Prostate gland (tissue), 2 donors: Measurements from ENCODE around the gene DYNLRB1. TPM values are rescaled to one million over a fixed set of nuclear protein-coding genes. Genes with fewer than 3 reads are reported as not detected.

ENCODE experiments used
- DNase-seq: peaks from one replicate; pipeline ENCODE4 v3.0.0-alpha.2; 2019; ENCODE audit warnings: low spot score
- H3K27ac ChIP-seq, 2 donors: fragments of 200-600 bp; sonication (generic); 2 replicates each; pipeline ENCODE4 v1.5.1; 2017 to 2019
- H3K27me3 ChIP-seq: fragments of 200-600 bp; sonication (generic); replicated peaks from 2 replicates; pipeline ENCODE4 v1.5.1; 2019; ENCODE audit not compliant: insufficient read depth
- H3K36me3 ChIP-seq, 2 donors: fragments of 200-600 bp; sonication (generic); 1 replicate in 1 of 2; 2 replicates in 1 of 2; pipeline versions ENCODE4 v1.5.1 to v1.8.1; 2017 to 2019
- H3K4me1 ChIP-seq: fragments of 200-600 bp; sonication (generic); replicated peaks from 2 replicates; pipeline ENCODE4 v1.5.1; 2019
- H3K4me3 ChIP-seq, 2 donors: fragments of 200-600 bp; sonication (generic); 2 replicates each; pipeline ENCODE4 v1.5.1; 2017 to 2019
- H3K9me3 ChIP-seq: fragments of 200-600 bp; sonication (generic); 2 replicates; pipeline ENCODE4 v1.5.1; 2017
- POLR2A ChIP-seq: fragments of 450-650 bp; IDR thresholded peaks from one replicate; pipeline ENCODE4 v1.6.1; 2016; ENCODE audit warnings: antibody characterized with exemption, mild to moderate bottlenecking
- POLR2AphosphoS5 ChIP-seq: sonication (generic); formaldehyde crosslinking; IDR thresholded peaks from one replicate; pipeline ENCODE4 v1.6.1; 2017; ENCODE audit warnings: antibody characterized with exemption
- WGBS: methylation state at CpG from one replicate; pipeline ENCODE4 v1.1.5; 2018; 5-methylcytosine and 5-hydroxymethylcytosine counted together
- intact Hi-C: fragments of 100-400 bp; cut with DNase I; formaldehyde crosslinking; loops from one replicate; pipeline ENCODE4 v1.14.2; 2022
- total RNA-seq, 2 donors: library from RNA; depleted of rRNA; stranded (reverse); fragments of >200 nt; gene quantifications; one replicate each; pipeline ENCODE4 v1.1.0, GENCODE V29; 2016
- TF ChIP-seq, protein P1 (sequence below), 4 experiments: fragments of 200-600 bp in 2 of 4; fragments of 450-650 bp in 2 of 4; sonication (generic) in 2 of 4; IDR thresholded peaks; 1 replicate in 3 of 4; 2 replicates in 1 of 4; pipeline ENCODE4 v1.5.1; 2016 to 2019; ENCODE audit warnings: antibody characterized with exemption in 4 of 4, mild to moderate bottlenecking in 2 of 4, moderate library complexity in 2 of 4

The DYNLRB1 gene
- total RNA-seq, 2 donors from 2014 or later = 132 to 247 TPM

DNA sequence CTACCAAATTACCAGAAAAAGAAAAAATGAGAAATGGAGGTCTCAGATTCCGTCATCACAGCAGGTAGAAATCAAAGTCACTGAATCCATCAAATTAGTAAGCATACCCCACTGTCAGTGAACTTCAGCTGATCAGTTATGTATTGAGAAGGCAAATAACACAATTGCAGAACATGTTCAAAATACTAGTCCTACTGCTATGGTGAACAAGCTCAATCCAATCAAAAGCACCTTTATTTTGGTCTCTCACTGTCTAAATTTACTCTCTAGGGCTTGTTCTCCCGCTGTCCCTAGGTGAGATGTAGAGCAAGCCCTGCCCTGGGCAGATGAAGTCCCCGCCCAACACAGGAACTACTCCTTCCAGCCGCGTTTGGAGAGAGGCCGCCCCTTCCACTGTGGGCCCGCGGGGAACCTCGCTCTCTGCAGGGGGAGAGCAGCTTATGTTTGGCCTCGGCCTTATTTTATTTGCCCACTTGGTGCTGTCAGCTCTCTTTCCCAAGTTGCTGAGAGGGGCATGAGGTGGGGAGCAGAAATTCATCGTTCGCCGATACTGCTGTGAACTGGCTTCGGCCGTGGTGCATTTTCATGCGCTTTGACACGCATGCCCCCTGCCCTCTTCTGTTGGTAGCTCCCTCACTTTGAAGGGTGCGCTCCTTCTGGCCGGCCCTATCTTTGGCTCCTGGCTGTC lies 28.0 kb downstream of the DYNLRB1 start:
- no peak overlapping the region for H3K4me3 ChIP-seq
- no peaks in the 10 kb centered on the region for H3K9me3 ChIP-seq
- no peak for DNase-seq
- WGBS = 22% methylated on average over 19 of the region's 19 CpGs
- H3K27ac ChIP-seq = no peak overlapping the region
- TF ChIP-seq POLR2A (no peak), POLR2AphosphoS5 (no peak)
- TF ChIP-seq, protein P1, sequence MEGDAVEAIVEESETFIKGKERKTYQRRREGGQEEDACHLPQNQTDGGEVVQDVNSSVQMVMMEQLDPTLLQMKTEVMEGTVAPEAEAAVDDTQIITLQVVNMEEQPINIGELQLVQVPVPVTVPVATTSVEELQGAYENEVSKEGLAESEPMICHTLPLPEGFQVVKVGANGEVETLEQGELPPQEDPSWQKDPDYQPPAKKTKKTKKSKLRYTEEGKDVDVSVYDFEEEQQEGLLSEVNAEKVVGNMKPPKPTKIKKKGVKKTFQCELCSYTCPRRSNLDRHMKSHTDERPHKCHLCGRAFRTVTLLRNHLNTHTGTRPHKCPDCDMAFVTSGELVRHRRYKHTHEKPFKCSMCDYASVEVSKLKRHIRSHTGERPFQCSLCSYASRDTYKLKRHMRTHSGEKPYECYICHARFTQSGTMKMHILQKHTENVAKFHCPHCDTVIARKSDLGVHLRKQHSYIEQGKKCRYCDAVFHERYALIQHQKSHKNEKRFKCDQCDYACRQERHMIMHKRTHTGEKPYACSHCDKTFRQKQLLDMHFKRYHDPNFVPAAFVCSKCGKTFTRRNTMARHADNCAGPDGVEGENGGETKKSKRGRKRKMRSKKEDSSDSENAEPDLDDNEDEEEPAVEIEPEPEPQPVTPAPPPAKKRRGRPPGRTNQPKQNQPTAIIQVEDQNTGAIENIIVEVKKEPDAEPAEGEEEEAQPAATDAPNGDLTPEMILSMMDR (IDR thresholded peaks at IDR 0.05) = no peak
- intact Hi-C loops = no loop called here
- H3K4me1 ChIP-seq = no peaks in the 10 kb centered on the region
- peaks cover 0 to 8% of the 10 kb centered on the region in 2 donors for H3K36me3 ChIP-seq
- H3K27me3 ChIP-seq = no peaks in the 10 kb centered on the region

DNA sequence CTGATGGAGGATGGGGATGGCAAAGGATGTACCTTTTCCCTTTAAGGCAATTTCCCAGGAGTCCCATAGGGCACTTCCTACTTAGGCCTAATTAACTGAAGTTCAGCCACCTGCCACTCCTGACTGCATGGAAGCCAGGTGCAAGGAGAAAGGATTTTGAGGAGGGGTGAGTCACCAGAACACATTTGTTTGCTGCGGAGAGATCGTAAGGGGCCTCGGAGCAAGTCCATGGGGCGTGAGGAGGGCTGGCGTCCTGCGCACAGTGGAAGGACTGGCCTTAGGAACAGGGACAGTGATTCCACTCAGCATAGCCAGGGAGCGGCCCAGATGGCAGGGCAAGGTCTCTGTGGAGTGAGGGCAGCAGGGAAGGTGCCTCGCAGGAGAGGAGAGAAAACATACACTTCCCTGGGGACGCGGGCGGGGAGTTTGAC lies 30.5 kb downstream of the DYNLRB1 start:
- intact Hi-C loops = no loop called here
- no peaks in the 10 kb centered on the region for H3K36me3 ChIP-seq
- no peak for DNase-seq
- no peak overlapping the region for H3K27ac ChIP-seq
- no peaks in the 10 kb centered on the region for H3K9me3 ChIP-seq
- no peaks in the 10 kb centered on the region for H3K27me3 ChIP-seq
- no peaks in the 10 kb centered on the region for H3K4me1 ChIP-seq
- 87% methylated on average over 11 of the region's 11 CpGs for WGBS
- H3K4me3 ChIP-seq = no peak overlapping the region
- TF ChIP-seq, protein P1 (IDR thresholded peaks at IDR 0.05) = no peak
- TF ChIP-seq POLR2AphosphoS5 (no peak), POLR2A (no peak)

- intact Hi-C loops = no loop called here
- WGBS = 92% methylated on average over 22 of the region's 22 CpGs
Observed at GRCh38 chr20:34547844-34548613, 31.8 kb downstream of the DYNLRB1 start.

DNA sequence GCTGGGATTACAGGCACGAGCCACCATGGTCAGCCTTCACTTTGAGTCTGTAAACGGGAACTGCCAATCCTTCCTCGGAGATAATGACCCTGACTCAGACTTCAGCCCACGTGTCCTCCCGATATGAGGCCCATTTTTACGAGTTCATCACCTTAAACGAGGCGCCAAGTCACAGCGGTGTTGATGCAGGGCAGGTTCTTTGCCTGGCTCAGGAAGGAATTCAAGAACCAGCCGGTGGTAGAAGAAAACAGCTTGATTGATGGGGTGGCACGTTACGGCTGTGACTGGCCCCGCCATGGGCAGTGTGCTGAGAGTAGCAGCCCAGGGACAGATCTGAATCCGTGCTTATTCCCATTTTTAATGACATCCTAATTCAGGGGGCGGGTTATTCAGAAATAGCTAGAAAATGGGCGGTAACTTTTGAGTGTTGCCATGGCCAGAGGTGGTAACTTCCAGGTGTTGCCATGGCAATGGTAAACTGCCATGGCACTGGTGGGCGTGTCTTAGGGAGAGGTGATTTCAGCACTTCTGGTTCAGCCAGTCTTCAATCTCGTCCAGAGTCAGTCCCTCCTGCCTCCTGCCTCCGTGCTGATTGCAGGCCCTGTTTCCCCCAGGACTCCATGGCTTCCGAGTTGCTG lies 33.2 kb downstream of the DYNLRB1 start:
- intact Hi-C loops = no loop called here
- DNase-seq = peak; percentile 63
- TF ChIP-seq POLR2AphosphoS5 (peak; percentile 40), POLR2A (peak; percentile 21)
- TF ChIP-seq, protein P1 (IDR thresholded peaks at IDR 0.05) = no peak
- H3K9me3 ChIP-seq = no peaks in the 10 kb centered on the region
- no peaks in the 10 kb centered on the region for H3K36me3 ChIP-seq
- peak overlapping the region in 1 of 2 donors; percentile 20 for H3K27ac ChIP-seq
- no peak overlapping the region for H3K4me3 ChIP-seq
- 36% methylated on average over 20 of the region's 20 CpGs for WGBS
- H3K27me3 ChIP-seq = no peaks in the 10 kb centered on the region
- H3K4me1 ChIP-seq = peaks cover 3% of the 10 kb centered on the region

More at GRCh38 chr20:34547844-34548613, 31.8 kb downstream of the DYNLRB1 start:
- no peaks in the 10 kb centered on the region for H3K9me3 ChIP-seq
- H3K4me3 ChIP-seq = no peak overlapping the region
- H3K27ac ChIP-seq = no peak overlapping the region
- H3K27me3 ChIP-seq = no peaks in the 10 kb centered on the region
- no peak for DNase-seq
- no peaks in the 10 kb centered on the region for H3K36me3 ChIP-seq
- no peaks in the 10 kb centered on the region for H3K4me1 ChIP-seq
- TF ChIP-seq POLR2A (no peak), POLR2AphosphoS5 (no peak)
- TF ChIP-seq, protein P1 (IDR thresholded peaks at IDR 0.05) = no peak
